ENCODE results near the gene ZNF319. TPM values are rescaled to one million over a fixed set of nuclear protein-coding genes. Genes with fewer than 3 reads are reported as not detected.

The ZNF319 gene
- total and polyA plus RNA-seq, 2 of the 13 experiments (the other 11 are each of a cell fraction or from before 2014, with no cell fraction given): 2.4 to 3.6 TPM

- TF ChIP-seq GMEB2 (CRISPR knock-in tag; IDR thresholded peaks at IDR 0.05; ENCODE audit: low read depth) (no peak), ZNF343 (CRISPR knock-in tag; IDR thresholded peaks at IDR 0.05) (no peak), BRD4 (CRISPR knock-in tag; IDR thresholded peaks at IDR 0.05) (0 out of 2 replicates have a peak, but pooled peaks have one; percentile 36), BCL3 (CRISPR knock-in tag; IDR thresholded peaks at IDR 0.05) (no peak), ZNF740 (CRISPR knock-in tag; IDR thresholded peaks at IDR 0.05) (no peak), MED13 (CRISPR knock-in tag; IDR thresholded peaks at IDR 0.05) (no peak), ZNF629 (CRISPR knock-in tag; conservative IDR thresholded peaks at IDR 0.05) (no peak), HCFC1 (IDR thresholded peaks at IDR 0.05; ENCODE audit: low read depth, low read length) (no peak), ARID2 (CRISPR knock-in tag; IDR thresholded peaks at IDR 0.05; ENCODE audit: borderline replicate concordance) (no peak), SIX1 (CRISPR knock-in tag; IDR thresholded peaks at IDR 0.05; ENCODE audit: borderline replicate concordance) (no peak), ZNF225 (CRISPR knock-in tag; IDR thresholded peaks at IDR 0.05) (peak; percentile 18; the same call in 1 of the 2 replicates), SP140L (CRISPR knock-in tag; IDR thresholded peaks at IDR 0.05; ENCODE audit: borderline replicate concordance) (no peak), ZBTB1 (CRISPR knock-in tag; IDR thresholded peaks at IDR 0.05; ENCODE audit: borderline replicate concordance) (peak; percentile 38; the same call in 1 of the 2 replicates), AGO2 (optimal IDR thresholded peaks at IDR 0.05; ENCODE audit: low read depth, low read length) (no peak), ISL2 (CRISPR knock-in tag; IDR thresholded peaks at IDR 0.05) (no peak), ZNF605 (CRISPR knock-in tag; IDR thresholded peaks at IDR 0.05) (0 out of 2 replicates have a peak, but pooled peaks have one; percentile 12), TCF7L2 (IDR thresholded peaks at IDR 0.05; ENCODE audit: low read depth, low read length) (no peak), PREB (CRISPR knock-in tag; IDR thresholded peaks at IDR 0.05) (0 out of 2 replicates have a peak, but pooled peaks have one; percentile 32), ZBTB34 (CRISPR knock-in tag; IDR thresholded peaks at IDR 0.05) (no peak), ZNF124 (CRISPR knock-in tag; IDR thresholded peaks at IDR 0.05) (no peak), POLR2A (IDR thresholded peaks at IDR 0.05; ENCODE audit: insufficient read depth in 1 of 2, low read depth in 2 of 2, low read length in 2 of 2) (no peak), CTCF (CRISPR knock-in tag; IDR thresholded peaks at IDR 0.05) (peak; percentile 44), KAT8 (CRISPR knock-in tag; IDR thresholded peaks at IDR 0.05) (no peak), CREBL2 (CRISPR knock-in tag; IDR thresholded peaks at IDR 0.05; ENCODE audit: borderline replicate concordance) (no peak)
These were observed 1.0 kb downstream of the ZNF319 start (continued) for GRCh38 chr16:57999366-57999970.
